Neural cell (in vitro differentiated cells): ENCODE data around the gene BCAR3. TPM values are rescaled to one million over a fixed set of nuclear protein-coding genes. Genes with fewer than 3 reads are reported as not detected.
"Not testable (repeated sequence)": the region's sequence is repeated elsewhere in the genome, so short reads cannot be mapped to it uniquely, and the experiment has no call there.

Source experiments
- H2AFZ ChIP-seq: fragments of 200-600, 300-800 bp; sonication (generic), shearing (Covaris generic); 2 replicates; pipeline ENCODE4 v1.6.0; 2014; ENCODE audit warnings: low read depth, mild to moderate bottlenecking, antibody characterized with exemption, low read length, moderate library complexity
- H3F3A ChIP-seq: fragments of 200-600 bp; shearing (Covaris generic); 2 replicates; pipeline ENCODE4 v1.6.1; 2016; ENCODE audit warnings: mild to moderate bottlenecking, moderate library complexity, mixed read lengths, antibody characterized with exemption, low read length; ENCODE audit not compliant: insufficient read depth, poor library complexity, severe bottlenecking
- H3K27ac ChIP-seq: fragments of 200-600, 300-800 bp; sonication (generic), shearing (Covaris generic); 2 replicates; pipeline ENCODE4 v1.5.1; 2014; ENCODE audit warnings: mild to moderate bottlenecking, low read length, moderate library complexity
- H3K27me3 ChIP-seq: fragments of 300-800, 200-600 bp; sonication (generic), shearing (Covaris generic); 2 replicates; pipeline ENCODE4 v1.6.0; 2014; ENCODE audit warnings: mild to moderate bottlenecking, low read depth, low read length, moderate library complexity; ENCODE audit not compliant: insufficient read depth
- H3K36me3 ChIP-seq: fragments of 300-800, 200-600 bp; sonication (generic), shearing (Covaris generic); 2 replicates; pipeline ENCODE4 v1.5.1; 2014; ENCODE audit warnings: mild to moderate bottlenecking, antibody characterized with exemption, low read length, moderate library complexity; ENCODE audit not compliant: insufficient read depth
- H3K4me2 ChIP-seq: fragments of 300-800, 200-600 bp; sonication (generic), shearing (Covaris generic); 2 replicates; pipeline ENCODE4 v1.6.0; 2014; ENCODE audit warnings: mild to moderate bottlenecking, low read length
- H3K4me3 ChIP-seq: fragments of 300-800, 200-600 bp; sonication (generic), shearing (Covaris generic); 2 replicates; pipeline ENCODE4 v1.5.1; 2014; ENCODE audit warnings: mild to moderate bottlenecking, low read length, moderate library complexity
- H3K79me2 ChIP-seq: fragments of 200-600 bp; shearing (Covaris generic); replicated peaks from 2 replicates; pipeline ENCODE4 v1.6.0; 2014; ENCODE audit warnings: mild to moderate bottlenecking, low read length, moderate library complexity; ENCODE audit not compliant: insufficient read depth
- H3K9ac ChIP-seq: fragments of 300-800, 200-600 bp; sonication (generic), shearing (Covaris generic); 2 replicates; pipeline ENCODE4 v1.6.1; 2016; ENCODE audit warnings: mild to moderate bottlenecking, low read length, mixed read lengths
- H3K9me2 ChIP-seq: fragments of 200-600 bp; shearing (Covaris generic); 2 replicates; pipeline ENCODE4 v1.6.1; 2016; ENCODE audit warnings: mild to moderate bottlenecking, low read length, mixed read lengths; ENCODE audit not compliant: insufficient read depth
- H3K9me3 ChIP-seq: fragments of 200-600, 300-800 bp; sonication (generic), shearing (Covaris generic); 2 replicates; pipeline ENCODE4 v1.6.1; 2016; ENCODE audit warnings: mild to moderate bottlenecking, mixed run types, low read length, moderate library complexity, mixed read lengths
- H4K20me1 ChIP-seq: fragments of 200-600 bp; shearing (Covaris generic); 2 replicates; pipeline ENCODE4 v1.6.1; 2016; ENCODE audit warnings: mild to moderate bottlenecking, mixed run types; ENCODE audit not compliant: insufficient read depth
- CTCF ChIP-seq: fragments of 450-650 bp; IDR thresholded peaks from 2 replicates; pipeline ENCODE4 v1.5.1; 2014; ENCODE audit warnings: antibody characterized with exemption, mild to moderate bottlenecking, moderate library complexity; ENCODE audit not compliant: poor library complexity, severe bottlenecking
- EP300 ChIP-seq: fragments of 450-650 bp; conservative IDR thresholded peaks from 2 replicates; pipeline ENCODE4 v1.6.1; 2014; ENCODE audit warnings: antibody characterized with exemption, mild to moderate bottlenecking, moderate library complexity; ENCODE audit not compliant: poor library complexity, severe bottlenecking
- EZH2 ChIP-seq: fragments of 200-600, 300-800 bp; shearing (Covaris generic), sonication (generic); IDR thresholded peaks from 2 replicates; pipeline ENCODE4 v1.6.1; 2014; ENCODE audit warnings: antibody characterized with exemption, low read length, borderline replicate concordance, mild to moderate bottlenecking; ENCODE audit not compliant: insufficient read depth, poor library complexity, severe bottlenecking
- MXI1 ChIP-seq: fragments of 450-650 bp; conservative IDR thresholded peaks from 2 replicates; pipeline ENCODE4 v1.6.1; 2014; ENCODE audit warnings: antibody characterized with exemption, mild to moderate bottlenecking; ENCODE audit not compliant: poor library complexity, severe bottlenecking
- POLR2AphosphoS5 ChIP-seq: IDR thresholded peaks from 2 replicates; pipeline ENCODE4 v1.6.1; 2012
- RAD21 ChIP-seq: fragments of 450-650 bp; conservative IDR thresholded peaks from 2 replicates; pipeline ENCODE4 v1.6.1; 2014; ENCODE audit warnings: antibody characterized with exemption, mild to moderate bottlenecking, moderate library complexity
- REST ChIP-seq: IDR thresholded peaks from 2 replicates; pipeline ENCODE4 v1.6.1; 2012; ENCODE audit warnings: borderline replicate concordance
- SMC3 ChIP-seq: fragments of 450-650 bp; conservative IDR thresholded peaks from 2 replicates; pipeline ENCODE4 v1.6.1; 2014; ENCODE audit warnings: antibody characterized with exemption, mild to moderate bottlenecking, moderate library complexity; ENCODE audit not compliant: poor library complexity
- TAF1 ChIP-seq: IDR thresholded peaks from 2 replicates; pipeline ENCODE4 v1.6.1; 2012; ENCODE audit warnings: low read depth
- polyA plus RNA-seq: library from polyadenylated mRNA; depleted of rRNA; stranded (reverse); fragments of >200 nt; gene quantifications from 2 replicates; pipeline ENCODE4 v1.2.3, GENCODE V29; 2014

The BCAR3 gene
- polyA plus RNA-seq, 1 donor from 2014 or later: 2.5 TPM

- Histone ChIP-seq H3F3A (no peaks in the 10 kb centered on the region), H3K4me3 (no peak overlapping the region), H3K4me2 (no peak overlapping the region), H2AFZ (no peak overlapping the region), H3K9ac (no peak overlapping the region), H3K36me3 (no peaks in the 10 kb centered on the region), H3K27me3 (no peaks in the 10 kb centered on the region), H3K9me3 (no peaks in the 10 kb centered on the region), H3K79me2 (no peaks in the 10 kb centered on the region), H4K20me1 (no peaks in the 10 kb centered on the region), H3K9me2 (no peaks in the 10 kb centered on the region), H3K27ac (no peak overlapping the region)
- TF ChIP-seq EP300 (no peak), SMC3 (no peak), CTCF (no peak), REST (no peak), POLR2AphosphoS5 (no peak), TAF1 (no peak), EZH2 (no peak), MXI1 (no peak), RAD21 (no peak)
These were observed 19.0 kb downstream of the BCAR3 start for GRCh38 chr1:93662481-93663207.

GRCh38 chr1:93661829-93662474, 19.7 kb downstream of the BCAR3 start:
- Histone ChIP-seq H3K4me3 (no peak overlapping the region), H3K27me3 (no peaks in the 10 kb centered on the region), H3K9me3 (no peaks in the 10 kb centered on the region), H3K9ac (no peak overlapping the region), H3K36me3 (no peaks in the 10 kb centered on the region), H2AFZ (no peak overlapping the region), H3K4me2 (no peak overlapping the region), H3K9me2 (no peaks in the 10 kb centered on the region), H3K79me2 (no peaks in the 10 kb centered on the region), H3F3A (no peaks in the 10 kb centered on the region), H3K27ac (no peak overlapping the region), H4K20me1 (no peaks in the 10 kb centered on the region)
- TF ChIP-seq TAF1 (no peak), EP300 (no peak), EZH2 (no peak), RAD21 (no peak), REST (no peak), MXI1 (no peak), CTCF (no peak), POLR2AphosphoS5 (no peak), SMC3 (no peak)

GRCh38 chr1:93661341-93661740, 20.3 kb downstream of the BCAR3 start:
- not testable (repeated sequence) for H3F3A ChIP-seq, H3K79me2 ChIP-seq, H3K9ac ChIP-seq, H3K9me3 ChIP-seq, H3K27ac ChIP-seq, H3K4me2 ChIP-seq, H4K20me1 ChIP-seq, H3K27me3 ChIP-seq, H3K36me3 ChIP-seq, H2AFZ ChIP-seq, H3K9me2 ChIP-seq, H3K4me3 ChIP-seq
